Measurements from ENCODE around the gene WDR64.

- TF ChIP-seq CTCF (IDR thresholded peaks at IDR 0.05) = no peak
- no peak for TF ChIP-seq POLR2A (IDR thresholded peaks at IDR 0.05)
- no peak for TF ChIP-seq POLR2AphosphoS5 (IDR thresholded peaks at IDR 0.05; ENCODE audit: insufficient read depth in 1 of 2, low read depth in 1 of 2)
These were observed 44.6 kb upstream of the WDR64 start for GRCh38 chr1:241607497-241607896.
